B cell (primary cell): ENCODE data around the gene MLXIP.

ENCODE experiments used
- CTCF ChIP-seq: fragments of 200-600 bp; IDR thresholded peaks from one replicate; pipeline ENCODE4 v1.8.0; 2022; ENCODE audit warnings: antibody characterized with exemption, mild to moderate bottlenecking
- EZH2 ChIP-seq: IDR thresholded peaks from 2 replicates; pipeline ENCODE4 v1.6.1; 2012; ENCODE audit warnings: borderline replicate concordance, low read depth, mild to moderate bottlenecking, moderate library complexity, low read length; ENCODE audit not compliant: insufficient read depth, poor library complexity, severe bottlenecking

DNA sequence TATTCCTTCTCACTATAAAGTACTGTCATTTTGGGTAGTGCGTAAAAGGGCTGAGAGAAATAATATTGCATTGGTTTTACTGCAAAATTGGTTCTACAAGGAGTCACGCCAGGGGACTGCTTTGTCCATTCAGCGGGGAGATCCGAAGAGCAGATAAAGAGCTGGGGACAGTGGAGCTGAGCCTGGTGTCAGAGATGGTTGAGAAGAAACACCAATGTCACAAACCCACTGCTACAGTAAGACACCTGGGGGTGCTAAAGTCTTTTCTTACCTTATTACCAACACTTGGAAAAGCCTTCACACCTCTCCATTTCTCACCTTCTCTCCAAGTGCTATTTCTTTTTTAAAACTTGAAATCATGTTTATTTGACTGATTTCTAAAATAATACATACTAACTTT lies 81.3 kb downstream of the MLXIP start:
- TF ChIP-seq CTCF = no peak
- TF ChIP-seq EZH2 = no peak
